ENCODE measurements around the gene PDE2A. TPM values are rescaled to one million over a fixed set of nuclear protein-coding genes. Genes with fewer than 3 reads are reported as not detected.

PDE2A gene
- total RNA-seq, 1 donor from 2014 or later: 4.0 TPM

- H3K27me3 Mint-ChIP-seq: peaks cover 66% of the 10 kb centered on the region
- TF ChIP-seq CTCF (IDR thresholded peaks at IDR 0.05; ENCODE audit: unreplicated experiment): peak; percentile 68
- no peaks in the 10 kb centered on the region for H3K9me3 Mint-ChIP-seq (ENCODE audit: low read depth)
- no peaks in the 10 kb centered on the region for H3K36me3 Mint-ChIP-seq (ENCODE audit: insufficient read depth)
- H3K27ac Mint-ChIP-seq: no peak overlapping the region
- peak; percentile 29 for DNase-seq (ENCODE audit: low spot score, unreplicated experiment)
- no peak overlapping the region for H3K4me3 Mint-ChIP-seq (ENCODE audit: low read depth)
- no peaks in the 10 kb centered on the region for H3K4me1 Mint-ChIP-seq (ENCODE audit: low read depth)
These were observed 75.3 kb downstream of the PDE2A start for GRCh38 chr11:72598906-72599305.

- H3K4me3 Mint-ChIP-seq (ENCODE audit: low read depth): no peak overlapping the region
- no peaks in the 10 kb centered on the region for H3K36me3 Mint-ChIP-seq (ENCODE audit: insufficient read depth)
- TF ChIP-seq CTCF (IDR thresholded peaks at IDR 0.05; ENCODE audit: unreplicated experiment): no peak
- peaks cover 68% of the 10 kb centered on the region for H3K27me3 Mint-ChIP-seq
- no peak for DNase-seq (ENCODE audit: low spot score, unreplicated experiment)
- H3K27ac Mint-ChIP-seq: no peak overlapping the region
- no peaks in the 10 kb centered on the region for H3K4me1 Mint-ChIP-seq (ENCODE audit: low read depth)
- no peaks in the 10 kb centered on the region for H3K9me3 Mint-ChIP-seq (ENCODE audit: low read depth)
These were observed 75.8 kb downstream of the PDE2A start for GRCh38 chr11:72598466-72598865.

- H3K4me3 Mint-ChIP-seq (ENCODE audit: low read depth): no peak overlapping the region
- no peaks in the 10 kb centered on the region for H3K4me1 Mint-ChIP-seq (ENCODE audit: low read depth)
- no peaks in the 10 kb centered on the region for H3K36me3 Mint-ChIP-seq (ENCODE audit: insufficient read depth)
- no peak for TF ChIP-seq CTCF (IDR thresholded peaks at IDR 0.05; ENCODE audit: unreplicated experiment)
- no peaks in the 10 kb centered on the region for H3K9me3 Mint-ChIP-seq (ENCODE audit: low read depth)
- peaks cover 70% of the 10 kb centered on the region for H3K27me3 Mint-ChIP-seq
- H3K27ac Mint-ChIP-seq: no peak overlapping the region
- no peak for DNase-seq (ENCODE audit: low spot score, unreplicated experiment)
These were observed 76.5 kb downstream of the PDE2A start for GRCh38 chr11:72597721-72598120.

GRCh38 chr11:72595292-72595684 lies 78.9 kb downstream of the PDE2A start:
- peaks cover 81% of the 10 kb centered on the region for H3K27me3 Mint-ChIP-seq
- H3K27ac Mint-ChIP-seq: peak overlapping the region; percentile 4
- H3K4me3 Mint-ChIP-seq (ENCODE audit: low read depth): no peak overlapping the region

GRCh38 chr11:72594493-72595291 lies 79.5 kb downstream of the PDE2A start:
- H3K4me3 Mint-ChIP-seq (ENCODE audit: low read depth): no peak overlapping the region
- H3K4me1 Mint-ChIP-seq (ENCODE audit: low read depth): peaks cover 2% of the 10 kb centered on the region
- DNase-seq (ENCODE audit: low spot score, unreplicated experiment): no peak
- H3K27ac Mint-ChIP-seq: peak overlapping the region; percentile 4
- TF ChIP-seq CTCF (IDR thresholded peaks at IDR 0.05; ENCODE audit: unreplicated experiment): no peak
- H3K9me3 Mint-ChIP-seq (ENCODE audit: low read depth): no peaks in the 10 kb centered on the region
- peaks cover 81% of the 10 kb centered on the region for H3K27me3 Mint-ChIP-seq
- no peaks in the 10 kb centered on the region for H3K36me3 Mint-ChIP-seq (ENCODE audit: insufficient read depth)

More at GRCh38 chr11:72595292-72595684, 78.9 kb downstream of the PDE2A start:
- no peaks in the 10 kb centered on the region for H3K9me3 Mint-ChIP-seq (ENCODE audit: low read depth)
- no peaks in the 10 kb centered on the region for H3K4me1 Mint-ChIP-seq (ENCODE audit: low read depth)
- DNase-seq (ENCODE audit: low spot score, unreplicated experiment): no peak
- H3K36me3 Mint-ChIP-seq (ENCODE audit: insufficient read depth): no peaks in the 10 kb centered on the region
- TF ChIP-seq CTCF (IDR thresholded peaks at IDR 0.05; ENCODE audit: unreplicated experiment): no peak

Measured in progenitor cell of endocrine pancreas (in vitro differentiated cells).